ENCODE measurements around the gene PDGFRB. TPM values are rescaled to one million over a fixed set of nuclear protein-coding genes. Genes with fewer than 3 reads are reported as not detected.
A peak's percentile ranks its signal among the peaks of the same experiment; 100 is the strongest.

The PDGFRB gene
- total RNA-seq, 2 experiments from 2014 or later, result 53.3 to 68.9 TPM

DNA sequence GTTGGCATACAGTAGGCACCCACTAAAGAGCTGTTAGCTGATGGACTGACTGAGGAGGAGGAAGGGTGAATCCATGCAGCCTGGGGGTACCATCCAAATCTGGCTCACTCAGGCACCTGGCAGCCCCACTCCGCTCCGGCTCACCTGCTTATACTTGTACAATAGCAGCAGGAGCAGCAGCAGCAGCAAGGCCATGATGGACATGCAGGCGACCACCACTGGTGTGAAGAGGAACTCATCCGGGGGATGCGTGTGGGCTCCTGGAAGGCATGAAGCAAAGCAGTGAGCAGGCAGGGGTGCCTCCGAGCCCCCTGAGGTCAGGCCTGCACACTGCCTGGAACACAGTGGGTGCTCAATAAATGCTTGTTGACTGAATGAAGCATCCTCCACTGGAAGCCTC is 87.6 kb downstream of the PDGFRB start:
- H3K27me3 Mint-ChIP-seq, result peaks cover 16% of the 10 kb centered on the region
- H3K4me3 Mint-ChIP-seq, result no peak overlapping the region
- ATAC-seq, result no peak
- no peak overlapping the region for H3K27ac Mint-ChIP-seq
- CTCF ChIA-PET, result interaction anchor here (1.2 kb wide), 1 partner anchor 9 kb away, joined by 3 read pairs; no protein-coding TSS in a partner anchor
- H3K4me1 Mint-ChIP-seq, result peaks cover 34% of the 10 kb centered on the region
- H3K36me3 Mint-ChIP-seq, result no peaks in the 10 kb centered on the region
- DNase-seq, result no peak
- H3K9me3 Mint-ChIP-seq (ENCODE audit: low read depth), result no peaks in the 10 kb centered on the region

DNA sequence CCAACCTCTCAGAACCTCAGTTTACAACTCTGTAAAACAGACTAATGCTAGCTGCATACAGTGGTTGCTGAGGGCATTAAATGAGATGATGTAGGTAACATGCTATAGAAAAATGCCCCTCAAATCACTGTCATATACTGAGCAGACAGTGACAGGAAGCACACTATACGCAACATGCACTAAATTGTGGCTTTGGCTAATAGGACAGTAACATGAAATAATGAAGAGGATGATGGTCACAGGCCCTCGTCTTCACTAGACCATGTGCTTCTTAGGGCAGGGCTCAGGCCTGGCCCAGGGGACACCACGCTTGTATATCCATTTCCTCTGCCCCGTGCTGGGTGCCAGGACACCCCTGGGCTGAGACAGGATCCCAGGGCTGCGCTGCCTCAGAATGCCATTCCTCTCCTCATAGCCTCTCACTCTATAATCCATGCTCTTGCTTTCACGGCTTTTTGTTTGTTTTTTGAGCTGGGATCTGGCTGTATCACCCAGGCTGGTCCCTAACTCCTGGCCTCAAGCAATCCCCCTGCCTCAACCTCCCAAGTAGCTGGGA is 88.2 kb downstream of the PDGFRB start:
- CTCF ChIA-PET, result interaction anchor here (1.1 to 1.2 kb wide), 2 partner anchors 14 to 22 kb away, joined by 3 read pairs; no protein-coding TSS in a partner anchor
- Mint-ChIP-seq H3K9me3 (ENCODE audit: low read depth) (no peaks in the 10 kb centered on the region), H3K27me3 (peaks cover 11% of the 10 kb centered on the region), H3K4me3 (no peak overlapping the region), H3K27ac (peak overlapping the region; percentile 78), H3K36me3 (no peaks in the 10 kb centered on the region), H3K4me1 (peaks cover 34% of the 10 kb centered on the region)
- ATAC-seq (peak; percentile 57), DNase-seq (no peak)

DNA sequence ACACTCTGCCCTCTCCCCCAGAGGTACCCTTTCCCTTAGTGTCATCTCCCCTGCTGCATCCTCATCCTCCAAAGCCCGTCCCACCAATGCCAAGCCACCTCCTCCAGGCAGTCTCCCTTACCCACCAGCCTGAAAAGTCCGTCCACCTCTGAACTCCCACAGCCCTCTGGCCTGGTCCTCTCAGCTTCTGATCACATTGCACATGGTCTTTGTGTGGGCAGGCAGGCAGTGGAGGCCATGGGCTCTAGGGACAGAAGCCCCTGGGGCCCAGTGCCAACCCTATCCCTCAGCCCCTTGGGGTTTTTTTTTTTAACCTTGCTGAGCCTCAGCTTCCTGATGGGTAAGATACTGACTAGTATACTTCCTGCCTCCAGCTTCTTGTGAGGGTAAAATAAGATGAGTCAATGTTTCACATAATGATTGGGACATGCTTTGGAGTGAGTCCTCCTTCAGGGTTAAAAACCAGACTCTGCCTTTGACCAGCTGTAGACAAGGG is 88.7 kb downstream of the PDGFRB start:
- peaks cover 34% of the 10 kb centered on the region for H3K4me1 Mint-ChIP-seq
- H3K9me3 Mint-ChIP-seq (ENCODE audit: low read depth), result no peaks in the 10 kb centered on the region
- CTCF ChIA-PET, result interaction anchor here (1.1 to 1.2 kb wide), 2 partner anchors 13 to 21 kb away, joined by 3 read pairs; no protein-coding TSS in a partner anchor
- peak overlapping the region; percentile 78 for H3K27ac Mint-ChIP-seq
- DNase-seq (no peak), ATAC-seq (peak; percentile 90)
- H3K27me3 Mint-ChIP-seq, result peaks cover 9% of the 10 kb centered on the region
- H3K4me3 Mint-ChIP-seq, result no peak overlapping the region
- H3K36me3 Mint-ChIP-seq, result no peaks in the 10 kb centered on the region

DNA sequence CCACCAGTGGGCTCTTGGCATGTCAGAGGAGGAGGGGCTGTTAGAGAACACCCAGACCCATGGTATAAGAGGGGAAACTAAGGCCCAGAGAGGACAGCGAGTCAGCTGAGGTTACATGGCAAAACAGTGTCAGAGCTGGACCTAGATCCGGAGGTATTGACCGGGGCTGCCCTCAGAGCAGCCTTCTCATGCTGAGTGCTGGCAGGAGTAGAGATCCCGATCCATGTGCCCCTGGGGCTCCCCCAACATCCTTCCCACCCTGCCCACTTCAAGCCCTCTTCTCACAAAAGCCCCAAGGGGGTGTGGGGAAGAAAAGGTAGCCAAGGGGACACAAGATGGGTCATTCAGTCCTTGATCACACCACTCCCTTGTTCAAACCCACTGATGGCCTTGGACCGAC is 89.2 kb downstream of the PDGFRB start:
- no peak overlapping the region for H3K4me3 Mint-ChIP-seq
- CTCF ChIA-PET, result interaction anchor here (1.1 to 1.2 kb wide), 2 partner anchors 13 to 21 kb away, joined by 3 read pairs; no protein-coding TSS in a partner anchor
- peaks cover 9% of the 10 kb centered on the region for H3K27me3 Mint-ChIP-seq
- H3K36me3 Mint-ChIP-seq, result no peaks in the 10 kb centered on the region
- no peak overlapping the region for H3K27ac Mint-ChIP-seq
- H3K4me1 Mint-ChIP-seq, result peaks cover 34% of the 10 kb centered on the region
- H3K9me3 Mint-ChIP-seq (ENCODE audit: low read depth), result no peaks in the 10 kb centered on the region
- ATAC-seq (no peak), DNase-seq (no peak)

DNA sequence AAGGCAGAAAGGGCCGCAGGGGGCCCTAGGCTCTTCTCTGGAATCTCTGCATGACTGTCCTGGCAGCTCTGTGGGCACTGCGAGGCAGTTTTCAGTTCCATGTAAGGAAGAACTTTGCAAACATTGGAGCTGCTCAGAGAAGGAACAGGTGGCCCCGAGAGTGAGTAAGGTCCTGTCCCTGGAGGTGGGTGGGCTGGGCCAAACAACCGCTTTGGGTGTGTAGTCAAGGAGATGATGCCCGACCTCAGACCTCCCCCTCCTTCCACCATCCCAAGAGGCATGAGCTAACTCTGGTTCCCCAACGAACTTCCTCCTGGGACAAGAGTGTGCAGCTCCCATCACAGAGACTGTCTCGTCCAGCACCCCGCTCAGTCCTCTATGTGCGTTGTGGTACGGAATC is 89.8 kb downstream of the PDGFRB start:
- Mint-ChIP-seq H3K4me3 (no peak overlapping the region), H3K36me3 (no peaks in the 10 kb centered on the region), H3K9me3 (ENCODE audit: low read depth) (no peaks in the 10 kb centered on the region), H3K27me3 (peaks cover 9% of the 10 kb centered on the region), H3K4me1 (peaks cover 34% of the 10 kb centered on the region), H3K27ac (no peak overlapping the region)
- ATAC-seq (no peak), DNase-seq (no peak)
- CTCF ChIA-PET, result no interaction called here

DNA sequence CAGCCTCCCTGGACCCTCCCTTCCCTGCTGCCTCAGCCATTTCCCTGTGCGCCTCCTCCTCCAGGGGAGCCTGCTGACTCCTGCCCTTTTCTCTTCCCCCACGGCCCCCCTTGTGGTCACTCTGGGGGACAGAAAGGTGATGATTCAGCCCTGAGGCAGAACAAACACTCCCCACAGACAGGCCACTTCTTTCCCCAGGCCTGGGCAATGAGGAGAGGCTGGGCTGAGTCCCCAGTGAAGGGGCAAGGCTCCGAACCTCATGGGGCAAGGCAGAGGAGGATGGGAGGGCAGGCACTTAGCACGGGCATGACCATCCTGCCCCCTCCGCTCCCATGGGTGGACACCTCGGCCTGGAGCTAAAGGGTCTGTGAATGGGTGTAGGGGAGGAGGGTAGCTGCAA is 90.3 kb downstream of the PDGFRB start:
- Mint-ChIP-seq H3K9me3 (ENCODE audit: low read depth) (no peaks in the 10 kb centered on the region), H3K36me3 (no peaks in the 10 kb centered on the region), H3K4me1 (peaks cover 34% of the 10 kb centered on the region), H3K27ac (no peak overlapping the region), H3K27me3 (peaks cover 9% of the 10 kb centered on the region), H3K4me3 (no peak overlapping the region)
- ATAC-seq, result no peak
- no peak for DNase-seq
- CTCF ChIA-PET, result no interaction called here

DNA sequence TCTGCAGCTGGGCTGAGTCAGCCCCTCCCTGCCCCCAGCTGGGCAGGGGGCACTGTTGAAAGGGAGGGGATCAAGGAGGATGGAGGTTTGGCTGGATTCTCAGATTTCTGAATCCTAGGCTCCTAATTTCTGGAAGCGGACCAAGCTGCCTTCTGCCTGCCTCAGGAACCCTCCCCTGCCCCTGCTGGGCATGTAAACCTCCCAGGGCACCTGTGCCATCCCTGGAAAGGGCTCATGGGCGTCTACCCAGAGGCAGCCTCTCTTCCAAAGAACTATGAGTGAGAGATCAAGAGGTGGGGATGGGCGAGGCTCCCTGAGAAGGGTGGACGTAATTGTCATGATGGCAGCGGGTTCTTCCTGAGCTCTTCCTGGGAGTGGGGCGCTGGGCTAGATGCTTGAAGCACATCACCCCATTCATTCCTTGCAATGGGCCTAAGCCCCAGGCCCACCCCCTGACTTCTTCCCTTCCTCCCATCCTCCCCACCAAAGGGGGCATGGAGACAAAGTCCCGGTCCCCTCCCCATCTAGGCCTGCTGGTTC is 90.9 kb downstream of the PDGFRB start:
- ATAC-seq, result no peak
- CTCF ChIA-PET, result interaction anchor here (1.9 kb wide), 1 partner anchor 16 kb away, joined by 5 read pairs; no protein-coding TSS in a partner anchor
- Mint-ChIP-seq H3K4me1 (peaks cover 34% of the 10 kb centered on the region), H3K27me3 (peaks cover 9% of the 10 kb centered on the region), H3K9me3 (ENCODE audit: low read depth) (no peaks in the 10 kb centered on the region), H3K27ac (no peak overlapping the region), H3K36me3 (no peaks in the 10 kb centered on the region), H3K4me3 (no peak overlapping the region)
- DNase-seq, result no peak

Other genes starting within 250 kb of the PDGFRB start
- gene PDE6A, start 211.1 kb downstream of the PDGFRB start, total RNA-seq, result not detected
- gene SLC26A2, start 195.1 kb downstream of the PDGFRB start, total RNA-seq, result 1 to 10 TPM; 6.2 to 8.4 TPM
- gene TIGD6, start 155.2 kb downstream of the PDGFRB start, total RNA-seq, result 1 to 10 TPM; 1.7 to 2.9 TPM
- 10 to 100 TPM; 44.1 to 49.4 TPM for gene HMGXB3, start 155.1 kb downstream of the PDGFRB start, total RNA-seq
- gene CSF1R, start 69.3 kb downstream of the PDGFRB start, total RNA-seq, result under 1 TPM in 1 of 2 experiments, not detected in 1; 0.26 TPM
- gene CDX1, start 10.9 kb upstream of the PDGFRB start, total RNA-seq, result not detected
- gene SLC6A7, start 34.2 kb upstream of the PDGFRB start, total RNA-seq, result not detected
- not detected for gene CAMK2A, start 133.9 kb upstream of the PDGFRB start, total RNA-seq
- not detected for gene ARSI, start 147.1 kb upstream of the PDGFRB start, total RNA-seq
- gene TCOF1, start 201.9 kb upstream of the PDGFRB start, total RNA-seq, result 10 to 100 TPM; 95.3 to 96.9 TPM